NOMO-1 treated with DMSO at 0.1 percent for 48 hours (cell line): ENCODE data around the gene SMURF1.

Experiments
- DNase-seq: peaks from one replicate; lab custom pipeline; 2025; ENCODE audit not compliant: unreplicated experiment; lab: John Stamatoyannopoulos, UW

The SMURF1 gene

GRCh38 chr7:98993024-98993897 lies 150.6 kb downstream of the SMURF1 start:
- DNase-seq: no peak

- no peak for DNase-seq
Measured at GRCh38 chr7:98992076-98992475, 151.8 kb downstream of the SMURF1 start.

- no peak for DNase-seq
Measured at GRCh38 chr7:98991141-98991540, 152.8 kb downstream of the SMURF1 start.

GRCh38 chr7:98990356-98990755 lies 153.6 kb downstream of the SMURF1 start:
- DNase-seq: no peak

GRCh38 chr7:98988641-98989040 lies 155.3 kb downstream of the SMURF1 start:
- DNase-seq: no peak

- DNase-seq: no peak
Measured at GRCh38 chr7:98985945-98986344, 158.0 kb downstream of the SMURF1 start.

GRCh38 chr7:98985406-98985805 lies 158.5 kb downstream of the SMURF1 start:
- no peak for DNase-seq

GRCh38 chr7:98984126-98984525 lies 159.8 kb downstream of the SMURF1 start:
- DNase-seq: no peak

- DNase-seq: no peak
Measured at GRCh38 chr7:98982686-98983085, 161.2 kb downstream of the SMURF1 start.

GRCh38 chr7:98981701-98982100 lies 162.2 kb downstream of the SMURF1 start:
- no peak for DNase-seq

- DNase-seq: no peak
Measured at GRCh38 chr7:98978672-98979071, 165.2 kb downstream of the SMURF1 start.
